Uterus (tissue), 4 donors: ENCODE results near the gene ADGRD1. TPM values are rescaled to one million over a fixed set of nuclear protein-coding genes. Genes with fewer than 3 reads are reported as not detected.

ENCODE experiments used
- DNase-seq, 2 donors: peaks; one replicate each; pipeline ENCODE4 v3.0.0-alpha.2; 2019 to 2020
- H3K27ac ChIP-seq, 2 donors: fragments of 200-600 bp; sonication (generic); 1 replicate in 1 of 2; 2 replicates in 1 of 2; pipeline ENCODE4 v1.5.1; 2016 to 2018
- H3K27me3 ChIP-seq, 2 donors: fragments of 200-600 bp; sonication (generic); one replicate each; pipeline ENCODE4 v1.5.1; 2018 to 2019; ENCODE audit warnings: control low read depth in 1 of 2
- H3K36me3 ChIP-seq, 2 donors: fragments of 200-600 bp; sonication (generic); one replicate each; pipeline ENCODE4 v1.5.1; 2019; ENCODE audit warnings: control low read depth in 1 of 2
- H3K4me1 ChIP-seq, 2 donors: fragments of 200-600 bp; sonication (generic); one replicate each; pipeline ENCODE4 v1.5.1; 2018 to 2019; ENCODE audit warnings: control low read depth in 1 of 2
- H3K4me3 ChIP-seq, 2 donors: fragments of 200-600 bp; sonication (generic); 1 replicate in 1 of 2; 2 replicates in 1 of 2; pipeline ENCODE4 v1.5.1; 2018 to 2019; ENCODE audit warnings: mild to moderate bottlenecking in 1 of 2
- H3K9me3 ChIP-seq, 2 donors: fragments of 200-600 bp; sonication (generic); one replicate each; pipeline ENCODE4 v1.5.1; 2019; ENCODE audit warnings: control low read depth in 1 of 2
- CTCF ChIP-seq, 4 experiments: fragments of 200-600 bp in 2 of 4; fragments of 450-650 bp in 2 of 4; sonication (generic) in 2 of 4; IDR thresholded peaks; one replicate each; pipeline ENCODE4 v1.5.1; 2016 to 2019; ENCODE audit warnings: antibody characterized with exemption in 4 of 4, mild to moderate bottlenecking in 2 of 4, moderate library complexity in 1 of 4
- POLR2A ChIP-seq, 2 donors: fragments of 450-650 bp; IDR thresholded peaks; one replicate each; pipeline ENCODE4 v1.6.1; 2016; ENCODE audit warnings: antibody characterized with exemption in 2 of 2, mild to moderate bottlenecking in 1 of 2, moderate library complexity in 1 of 2
- intact Hi-C: fragments of 100-400 bp; cut with DNase I; formaldehyde crosslinking; loops from one replicate; pipeline ENCODE4 v1.15.1; 2023; ENCODE audit warnings: low total_unique reads
- total RNA-seq, 4 donors: library from RNA; depleted of rRNA in 3 of 4; stranded (reverse); fragments of >200 nt in 3 of 4; gene quantifications; one replicate each; pipeline versions ENCODE4 v1.1.0 to v1.2.4, GENCODE V29; 2014 to 2023
- donor health status: DM: yes; HTN: yes; CAD: no.

The ADGRD1 gene
- total RNA-seq, 4 donors from 2014 or later, result 13.5 to 89.9 (median 33.7) TPM

DNA sequence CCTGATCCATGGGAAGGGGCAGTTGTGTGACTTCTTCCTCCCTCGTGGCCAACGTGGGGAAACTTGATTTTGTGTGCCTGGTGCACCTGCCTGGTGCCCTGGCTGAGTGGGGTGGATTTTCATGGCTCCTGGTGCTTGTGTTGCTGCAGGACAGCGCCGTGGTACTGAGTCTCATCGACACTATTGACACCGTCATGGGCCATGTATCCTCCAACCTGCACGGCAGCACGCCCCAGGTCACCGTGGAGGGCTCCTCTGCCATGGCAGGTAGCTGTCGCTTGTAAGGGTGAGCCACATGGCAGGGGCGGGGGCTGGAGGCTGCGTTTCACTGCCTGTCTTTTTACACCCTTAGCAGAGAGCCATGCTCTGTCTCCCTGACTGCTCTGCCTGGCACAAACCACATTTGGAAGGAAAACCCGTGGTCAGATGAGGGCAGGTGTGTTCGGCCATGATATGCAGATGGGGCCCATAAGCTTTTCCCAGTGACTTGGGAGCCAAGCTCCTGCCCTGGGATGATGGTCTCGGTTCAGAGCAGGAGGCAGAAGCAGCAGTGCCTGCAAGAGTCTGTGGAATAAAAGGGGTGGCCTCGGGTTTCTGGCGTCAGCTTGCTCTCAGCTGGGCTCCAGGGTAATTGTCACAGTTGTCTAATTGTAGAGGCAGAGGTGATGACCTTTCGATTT lies 49.5 kb downstream of the ADGRD1 start:
- intact Hi-C loops, result no loop called here
- Histone ChIP-seq H3K9me3 (no peaks in the 10 kb centered on the region), H3K27ac (no peak overlapping the region), H3K4me3 (no peak overlapping the region), H3K4me1 (peaks cover 0 to 3% of the 10 kb centered on the region in 2 donors), H3K36me3 (no peaks in the 10 kb centered on the region), H3K27me3 (no peaks in the 10 kb centered on the region)
- no peak for DNase-seq
- no peak for TF ChIP-seq POLR2A (IDR thresholded peaks at IDR 0.05)
- TF ChIP-seq CTCF (IDR thresholded peaks at IDR 0.05), result no peak

- Histone ChIP-seq H3K27ac (no peak overlapping the region), H3K4me3 (no peak overlapping the region), H3K9me3 (no peaks in the 10 kb centered on the region), H3K27me3 (no peaks in the 10 kb centered on the region), H3K4me1 (peaks cover 0 to 3% of the 10 kb centered on the region in 2 donors), H3K36me3 (no peaks in the 10 kb centered on the region)
- DNase-seq, result no peak
- intact Hi-C loops, result no loop called here
- TF ChIP-seq CTCF (IDR thresholded peaks at IDR 0.05) (no peak), POLR2A (IDR thresholded peaks at IDR 0.05) (no peak)
Measured at GRCh38 chr12:131003716-131004045, 50.0 kb downstream of the ADGRD1 start.

DNA sequence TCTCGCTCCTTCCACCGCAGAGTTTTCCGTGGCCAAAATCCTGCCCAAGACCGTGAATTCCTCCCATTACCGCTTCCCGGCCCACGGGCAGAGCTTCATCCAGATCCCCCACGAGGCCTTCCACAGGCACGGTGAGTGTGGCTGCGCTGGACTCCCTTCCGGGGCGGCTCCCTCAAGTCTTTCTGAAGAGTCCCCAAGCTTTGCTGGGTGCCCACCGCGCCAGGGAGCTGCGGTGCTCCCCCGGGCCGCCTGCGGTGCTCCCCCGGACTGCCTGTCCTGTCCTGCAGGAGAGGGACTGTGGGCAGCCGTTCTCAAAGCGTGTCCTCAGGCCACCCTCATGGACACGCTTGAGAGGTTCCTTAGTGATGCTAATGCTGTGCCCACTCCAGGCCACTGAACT lies 50.5 kb downstream of the ADGRD1 start:
- no peak for DNase-seq
- H3K27ac ChIP-seq, result no peak overlapping the region
- TF ChIP-seq POLR2A (IDR thresholded peaks at IDR 0.05) (no peak), CTCF (IDR thresholded peaks at IDR 0.05) (no peak)
- H3K4me3 ChIP-seq, result no peak overlapping the region
- intact Hi-C loops, result no loop called here
- no peaks in the 10 kb centered on the region for H3K9me3 ChIP-seq
- H3K4me1 ChIP-seq, result peaks cover 0 to 3% of the 10 kb centered on the region in 2 donors
- H3K27me3 ChIP-seq, result no peaks in the 10 kb centered on the region
- no peaks in the 10 kb centered on the region for H3K36me3 ChIP-seq

- Histone ChIP-seq H3K9me3 (no peaks in the 10 kb centered on the region), H3K27ac (no peak overlapping the region), H3K36me3 (no peaks in the 10 kb centered on the region), H3K27me3 (no peaks in the 10 kb centered on the region), H3K4me1 (peaks cover 0 to 3% of the 10 kb centered on the region in 2 donors), H3K4me3 (no peak overlapping the region)
- no peak for DNase-seq
- intact Hi-C loops, result no loop called here
- no peak for TF ChIP-seq POLR2A (IDR thresholded peaks at IDR 0.05)
- no peak for TF ChIP-seq CTCF (IDR thresholded peaks at IDR 0.05)
Measured at GRCh38 chr12:131005161-131006035, 51.7 kb downstream of the ADGRD1 start.
